B cell (primary cell): Measurements from ENCODE around the gene TRMT61A. TPM values are rescaled to one million over a fixed set of nuclear protein-coding genes. Genes with fewer than 3 reads are reported as not detected.
A peak's percentile ranks its signal among the peaks of the same experiment; 100 is the strongest.

ENCODE experiments used
- ATAC-seq: fragments of 200-7000 bp; cut with Tn5 transposase; one replicate; pipeline ENCODE4 v1.10.0; 2021; ENCODE audit warnings: low read depth, mild to moderate bottlenecking, moderate number of reproducible peaks, moderate library complexity
- CTCF ChIA-PET: fragments of 350-600 bp; sonication (Branson Sonifier 250); formaldehyde crosslinking; loops from one replicate; lab custom pipeline; 2021; ENCODE audit warnings: antibody characterized with exemption, inconsistent platforms; lab: Charles Lee
- POLR2A ChIA-PET: fragments of 350-600 bp; sonication (Branson Sonifier 250); formaldehyde crosslinking; loops from one replicate; lab custom pipeline; 2021; ENCODE audit warnings: antibody characterized with exemption; lab: Charles Lee
- DNase-seq: peaks from one replicate; pipeline ENCODE4 v3.0.0; 2013
- H2AFZ ChIP-seq: 2 replicates; pipeline ENCODE4 v1.6.1; 2012; ENCODE audit warnings: mild to moderate bottlenecking, low read depth, low read length; ENCODE audit not compliant: insufficient read depth, poor library complexity, severe bottlenecking
- H3K27ac ChIP-seq, 2 donors: 1 replicate in 1 of 2; 2 replicates in 1 of 2; pipeline ENCODE4 v1.5.1; 2012 to 2013; ENCODE audit warnings: low read length in 2 of 2, mild to moderate bottlenecking in 2 of 2, moderate library complexity in 1 of 2
- H3K27me3 ChIP-seq, 4 experiments: fragments of 200-600 bp in 1 of 4; sonication (generic) in 1 of 4; replicated peaks in 1 of 4; 1 replicate in 2 of 4; 2 replicates in 2 of 4; pipeline versions ENCODE4 v1.6.1 to v1.7.0; 2013 to 2016; ENCODE audit warnings: low read length in 3 of 4, mild to moderate bottlenecking in 2 of 4, mixed read lengths in 1 of 4, moderate library complexity in 1 of 4; ENCODE audit not compliant: insufficient read depth in 4 of 4, control insufficient read depth in 3 of 4; ENCODE audit errors: control extremely low read depth in 1 of 4
- H3K36me3 ChIP-seq, 2 experiments: replicated peaks in 1 of 2; 1 replicate in 1 of 2; 2 replicates in 1 of 2; pipeline versions ENCODE4 v1.6.1 to v1.7.1; 2013; ENCODE audit warnings: low read length in 1 of 2; ENCODE audit not compliant: insufficient read depth in 2 of 2, control insufficient read depth in 1 of 2; ENCODE audit errors: control extremely low read depth in 1 of 2, extremely low read depth in 1 of 2
- H3K4me1 ChIP-seq, 2 donors: fragments of 200-600 bp in 1 of 2; sonication (generic) in 1 of 2; 1 replicate in 1 of 2; 2 replicates in 1 of 2; pipeline versions ENCODE4 v1.5.1 to v1.6.1; 2013 to 2017; ENCODE audit warnings: low read length in 2 of 2; ENCODE audit not compliant: control insufficient read depth in 2 of 2, insufficient read depth in 2 of 2
- H3K4me2 ChIP-seq: replicated peaks from 2 replicates; pipeline ENCODE3; 2012; ENCODE audit warnings: mild to moderate bottlenecking, low read depth, low read length; ENCODE audit not compliant: poor library complexity, severe bottlenecking
- H3K4me3 ChIP-seq, 5 experiments: fragments of 200-600 bp in 1 of 5; sonication (generic) in 1 of 5; 1 replicate in 3 of 5; 2 replicates in 2 of 5; pipeline versions ENCODE4 v1.5.1 to v1.7.0; 2011 to 2016; ENCODE audit warnings: low read length in 4 of 5, mild to moderate bottlenecking in 4 of 5, low read depth in 2 of 5, control low read depth in 1 of 5, moderate library complexity in 1 of 5; ENCODE audit not compliant: insufficient read depth in 1 of 5; ENCODE audit errors: control extremely low read depth in 1 of 5, extremely low read depth in 1 of 5
- H3K79me2 ChIP-seq: fragments of 200-600 bp; sonication (generic); one replicate; pipeline ENCODE4 v1.6.0; 2016; ENCODE audit warnings: low read length; ENCODE audit not compliant: control insufficient read depth, insufficient read depth
- H3K9ac ChIP-seq: fragments of 200-600 bp; sonication (generic); 2 replicates; pipeline ENCODE4 v1.6.1; 2017; ENCODE audit warnings: mild to moderate bottlenecking, low read length, moderate library complexity
- H3K9me3 ChIP-seq, 3 donors: one replicate each; pipeline versions ENCODE4 v1.6.1 to v1.7.1; 2013; ENCODE audit warnings: low read length in 2 of 3; ENCODE audit not compliant: control insufficient read depth in 2 of 3, insufficient read depth in 1 of 3; ENCODE audit errors: control extremely low read depth in 1 of 3
- H4K20me1 ChIP-seq: 2 replicates; pipeline ENCODE4 v1.6.0; 2012; ENCODE audit warnings: mild to moderate bottlenecking, low read length; ENCODE audit not compliant: insufficient read depth, control insufficient read depth, poor library complexity, severe bottlenecking
- H3K27ac Mint-ChIP-seq: one replicate; pipeline ENCODE4 v1.8.0; 2021; ENCODE audit warnings: mixed read lengths
- H3K27me3 Mint-ChIP-seq: one replicate; pipeline ENCODE4 v1.8.0; 2021; ENCODE audit warnings: mixed read lengths
- H3K4me1 Mint-ChIP-seq: one replicate; pipeline ENCODE4 v1.8.0; 2021; ENCODE audit warnings: mixed read lengths
- H3K4me3 Mint-ChIP-seq: one replicate; pipeline ENCODE4 v1.8.0; 2021; ENCODE audit warnings: mixed read lengths
- H3K9me3 Mint-ChIP-seq: one replicate; pipeline ENCODE4 v1.8.0; 2022; ENCODE audit warnings: mixed read lengths; ENCODE audit not compliant: insufficient read depth
- CTCF ChIP-seq: fragments of 200-600 bp; IDR thresholded peaks from one replicate; pipeline ENCODE4 v1.8.0; 2022; ENCODE audit warnings: antibody characterized with exemption, mild to moderate bottlenecking
- EZH2 ChIP-seq: IDR thresholded peaks from 2 replicates; pipeline ENCODE4 v1.6.1; 2012; ENCODE audit warnings: borderline replicate concordance, low read depth, mild to moderate bottlenecking, moderate library complexity, low read length; ENCODE audit not compliant: insufficient read depth, poor library complexity, severe bottlenecking
- WGBS: methylation state at CpG from one replicate; pipeline ENCODE4 v1.1.5; 2013; ENCODE audit warnings: missing lambda C conversion rate; ENCODE audit not compliant: insufficient coverage; 5-methylcytosine and 5-hydroxymethylcytosine counted together
- intact Hi-C: fragments of 100-400 bp; cut with micrococcal nuclease; formaldehyde crosslinking; loops from one replicate; pipeline ENCODE4 v1.10.0; 2022
- polyA plus RNA-seq: library from polyadenylated mRNA; depleted of rRNA; stranded (reverse); fragments of >200 nt; gene quantifications from 2 replicates; pipeline ENCODE4 v1.2.3, GENCODE V29; 2012
- total RNA-seq, 2 donors: library from RNA; stranded (reverse); fragments of 120-200 nt in 1 of 2; gene quantifications; 1 replicate in 1 of 2; 2 replicates in 1 of 2; pipeline versions ENCODE4 v1.2.3 to v1.2.4, GENCODE V29; 2013 to 2022

Gene TRMT61A
- total and polyA plus RNA-seq, 2 donors (not counting 1 experiment from before 2014, with no cell fraction given): 9.5 to 18.4 TPM

- POLR2A ChIA-PET: interaction anchor here (0.6 to 1.1 kb wide), 2 partner anchors 31 to 1771 kb away, joined by 3 to 4 read pairs; partner anchors contain the start of genes BAG5 and BRF1
- WGBS: 92% methylated on average over 6 of the region's 7 CpGs
Observed at GRCh38 chr14:103530390-103530789, 1.4 kb downstream of the TRMT61A start.

More at GRCh38 chr14:103530390-103530789, 1.4 kb downstream of the TRMT61A start:
- intact Hi-C loops: no loop called here
- H3K79me2 ChIP-seq: peaks cover 24% of the 10 kb centered on the region
- peaks cover 34% of the 10 kb centered on the region for H4K20me1 ChIP-seq
- Mint-ChIP-seq H3K4me3 (peak overlapping the region; percentile 88), H3K27me3 (no peaks in the 10 kb centered on the region), H3K9me3 (no peaks in the 10 kb centered on the region), H3K4me1 (peaks cover 48% of the 10 kb centered on the region), H3K27ac (peak overlapping the region; percentile 95)
- ATAC-seq: no peak
- CTCF ChIA-PET: interaction anchor here (0.8 to 6.2 kb wide), 4 partner anchors 9 to 30 kb away, joined by 3 to 42 read pairs (median 20); no protein-coding TSS in a partner anchor
- no peaks in the 10 kb centered on the region for H3K9me3 ChIP-seq
- peaks cover 33 to 49% of the 10 kb centered on the region in 2 donors for H3K4me1 ChIP-seq
- no peak overlapping the region for H3K9ac ChIP-seq
- H3K4me2 ChIP-seq: peak overlapping the region; percentile 96
- TF ChIP-seq CTCF (no peak), EZH2 (no peak)
- no peak overlapping the region for H2AFZ ChIP-seq
- DNase-seq: no peak
- H3K27me3 ChIP-seq: no peaks in the 10 kb centered on the region
- peaks cover 0 to 11% of the 10 kb centered on the region in 2 experiments for H3K36me3 ChIP-seq
- no peak overlapping the region for H3K4me3 ChIP-seq
- H3K27ac ChIP-seq: no peak overlapping the region
